Muscle layer of colon (tissue), 2 donors: ENCODE data around the gene WDR5B.
"Not testable (repeated sequence)": the region's sequence is repeated elsewhere in the genome, so short reads cannot be mapped to it uniquely, and the experiment has no call there.

Source experiments
- H3K27ac ChIP-seq: one replicate; pipeline ENCODE4 v1.7.0; 2013; ENCODE audit warnings: low read depth, mild to moderate bottlenecking, low read length, moderate library complexity
- H3K27me3 ChIP-seq, 2 donors: one replicate each; pipeline ENCODE4 v1.7.0; 2013; ENCODE audit warnings: low read length in 2 of 2, mild to moderate bottlenecking in 2 of 2; ENCODE audit not compliant: insufficient read depth in 2 of 2, control insufficient read depth in 1 of 2
- H3K36me3 ChIP-seq: one replicate; pipeline ENCODE4 v1.7.0; 2013; ENCODE audit warnings: mild to moderate bottlenecking, low read length; ENCODE audit not compliant: insufficient read depth
- H3K4me1 ChIP-seq: one replicate; pipeline ENCODE4 v1.7.0; 2013; ENCODE audit warnings: mild to moderate bottlenecking, low read length; ENCODE audit not compliant: insufficient read depth
- H3K4me3 ChIP-seq, 2 donors: one replicate each; pipeline ENCODE4 v1.7.0; 2013; ENCODE audit warnings: low read length in 2 of 2, low read depth in 1 of 2, mild to moderate bottlenecking in 1 of 2, moderate library complexity in 1 of 2
- H3K9ac ChIP-seq: one replicate; pipeline ENCODE4 v1.7.0; 2013; ENCODE audit warnings: low read length
- H3K9me3 ChIP-seq: one replicate; pipeline ENCODE4 v1.7.0; 2013; ENCODE audit warnings: mild to moderate bottlenecking, low read length
- donor health status: abdominal sarcoma.
- donor health status: Adenocarcinoma of cecum.

WDR5B gene

GRCh38 chr3:122415762-122416654 is at the start of gene WDR5B:
WDR5B (minus strand) TSS chr3:122416062; CDS start chr3:122415528, 534 bp downstream.
- Histone ChIP-seq H3K36me3 (peaks cover 8% of the 10 kb centered on the region), H3K27me3 (no peaks in the 10 kb centered on the region), H3K4me3 (peak within 1 kb of the TSS; percentile 77 to 97), H3K27ac (peak within 1 kb of the TSS; percentile 71), H3K4me1 (peaks cover 10% of the 10 kb centered on the region), H3K9ac (peak within 1 kb of the TSS; percentile 61), H3K9me3 (no peaks in the 10 kb centered on the region)

- H3K4me1 ChIP-seq = peaks cover 7% of the 10 kb centered on the region
- no peak overlapping the region for H3K27ac ChIP-seq
- no peak overlapping the region for H3K4me3 ChIP-seq
- H3K9ac ChIP-seq = no peak overlapping the region
- H3K27me3 ChIP-seq = no peaks in the 10 kb centered on the region
- H3K36me3 ChIP-seq = peaks cover 30% of the 10 kb centered on the region
- H3K9me3 ChIP-seq = no peaks in the 10 kb centered on the region
Observed at GRCh38 chr3:122464659-122465058, 48.8 kb upstream of the WDR5B start.

- Histone ChIP-seq H3K9me3 (no peaks in the 10 kb centered on the region), H3K27me3 (no peaks in the 10 kb centered on the region), H3K9ac (no peak overlapping the region), H3K4me1 (no peaks in the 10 kb centered on the region), H3K4me3 (no peak overlapping the region), H3K27ac (no peak overlapping the region), H3K36me3 (peaks cover 48% of the 10 kb centered on the region)
Observed at GRCh38 chr3:122462406-122462805, 46.5 kb upstream of the WDR5B start.

- H3K27me3 ChIP-seq = no peaks in the 10 kb centered on the region
- H3K4me3 ChIP-seq = no peak overlapping the region
- H3K9me3 ChIP-seq = no peaks in the 10 kb centered on the region
- no peak overlapping the region for H3K27ac ChIP-seq
- H3K36me3 ChIP-seq = peaks cover 55% of the 10 kb centered on the region
- H3K9ac ChIP-seq = no peak overlapping the region
- H3K4me1 ChIP-seq = no peaks in the 10 kb centered on the region
Observed at GRCh38 chr3:122461806-122462205, 45.9 kb upstream of the WDR5B start.

- Histone ChIP-seq H3K4me3 (no peak overlapping the region), H3K9me3 (no peaks in the 10 kb centered on the region), H3K27ac (no peak overlapping the region), H3K27me3 (no peaks in the 10 kb centered on the region), H3K36me3 (peaks cover 51% of the 10 kb centered on the region), H3K9ac (no peak overlapping the region), H3K4me1 (no peaks in the 10 kb centered on the region)
Observed at GRCh38 chr3:122458992-122459391, 43.1 kb upstream of the WDR5B start.

GRCh38 chr3:122457706-122458105 is 41.8 kb upstream of the WDR5B start:
- H3K36me3 ChIP-seq = peaks cover 53% of the 10 kb centered on the region
- no peaks in the 10 kb centered on the region for H3K9me3 ChIP-seq
- H3K4me1 ChIP-seq = no peaks in the 10 kb centered on the region
- H3K9ac ChIP-seq = no peak overlapping the region
- no peaks in the 10 kb centered on the region for H3K27me3 ChIP-seq
- no peak overlapping the region for H3K4me3 ChIP-seq
- no peak overlapping the region for H3K27ac ChIP-seq

- Histone ChIP-seq H3K4me3 (no peak overlapping the region), H3K27ac (no peak overlapping the region), H3K9me3 (no peaks in the 10 kb centered on the region), H3K36me3 (peaks cover 49% of the 10 kb centered on the region), H3K27me3 (no peaks in the 10 kb centered on the region), H3K9ac (no peak overlapping the region), H3K4me1 (no peaks in the 10 kb centered on the region)
Observed at GRCh38 chr3:122456074-122456473, 40.2 kb upstream of the WDR5B start.

- Histone ChIP-seq H3K27ac (no peak overlapping the region), H3K4me1 (no peaks in the 10 kb centered on the region), H3K9me3 (no peaks in the 10 kb centered on the region), H3K4me3 (no peak overlapping the region), H3K36me3 (peaks cover 26% of the 10 kb centered on the region), H3K9ac (no peak overlapping the region), H3K27me3 (no peaks in the 10 kb centered on the region)
Observed at GRCh38 chr3:122451371-122451770, 35.5 kb upstream of the WDR5B start.

GRCh38 chr3:122448218-122448617 is 32.4 kb upstream of the WDR5B start:
- not testable (repeated sequence) for H3K9me3 ChIP-seq, H3K9ac ChIP-seq, H3K27me3 ChIP-seq, H3K4me3 ChIP-seq, H3K27ac ChIP-seq, H3K4me1 ChIP-seq
- peaks cover 34% of the 10 kb centered on the region for H3K36me3 ChIP-seq

- H3K36me3 ChIP-seq = peaks cover 45% of the 10 kb centered on the region
- not testable (repeated sequence) for H3K4me1 ChIP-seq, H3K9ac ChIP-seq, H3K27me3 ChIP-seq, H3K4me3 ChIP-seq, H3K9me3 ChIP-seq, H3K27ac ChIP-seq
Observed at GRCh38 chr3:122444491-122444887, 28.6 kb upstream of the WDR5B start.

GRCh38 chr3:122443762-122444490 is 28.1 kb upstream of the WDR5B start:
- H3K36me3 ChIP-seq = peaks cover 50% of the 10 kb centered on the region
- not testable (repeated sequence) for H3K4me1 ChIP-seq, H3K4me3 ChIP-seq, H3K9me3 ChIP-seq, H3K9ac ChIP-seq, H3K27me3 ChIP-seq, H3K27ac ChIP-seq
